Adrenal gland (tissue), 5 donors: ENCODE measurements around the gene TRPM4.

Experiments used
- POLR2A ChIP-seq, 2 donors: fragments of 450-650 bp; IDR thresholded peaks; one replicate each; pipeline ENCODE4 v1.6.1; 2017; ENCODE audit warnings: antibody characterized with exemption in 2 of 2, mild to moderate bottlenecking in 2 of 2, moderate library complexity in 1 of 2
- TF ChIP-seq, protein P1 (sequence below), 6 experiments: fragments of 450-650 bp in 4 of 6; fragments of 200-600 bp in 2 of 6; sonication (generic) in 1 of 6; IDR thresholded peaks; 1 replicate in 5 of 6; 2 replicates in 1 of 6; pipeline versions ENCODE4 v1.5.1 to v1.8.0; 2016 to 2021; ENCODE audit warnings: antibody characterized with exemption in 6 of 6, mild to moderate bottlenecking in 2 of 6, moderate library complexity in 1 of 6
- donor health status: DM: no; HTN: no; CAD: no.

DNA sequence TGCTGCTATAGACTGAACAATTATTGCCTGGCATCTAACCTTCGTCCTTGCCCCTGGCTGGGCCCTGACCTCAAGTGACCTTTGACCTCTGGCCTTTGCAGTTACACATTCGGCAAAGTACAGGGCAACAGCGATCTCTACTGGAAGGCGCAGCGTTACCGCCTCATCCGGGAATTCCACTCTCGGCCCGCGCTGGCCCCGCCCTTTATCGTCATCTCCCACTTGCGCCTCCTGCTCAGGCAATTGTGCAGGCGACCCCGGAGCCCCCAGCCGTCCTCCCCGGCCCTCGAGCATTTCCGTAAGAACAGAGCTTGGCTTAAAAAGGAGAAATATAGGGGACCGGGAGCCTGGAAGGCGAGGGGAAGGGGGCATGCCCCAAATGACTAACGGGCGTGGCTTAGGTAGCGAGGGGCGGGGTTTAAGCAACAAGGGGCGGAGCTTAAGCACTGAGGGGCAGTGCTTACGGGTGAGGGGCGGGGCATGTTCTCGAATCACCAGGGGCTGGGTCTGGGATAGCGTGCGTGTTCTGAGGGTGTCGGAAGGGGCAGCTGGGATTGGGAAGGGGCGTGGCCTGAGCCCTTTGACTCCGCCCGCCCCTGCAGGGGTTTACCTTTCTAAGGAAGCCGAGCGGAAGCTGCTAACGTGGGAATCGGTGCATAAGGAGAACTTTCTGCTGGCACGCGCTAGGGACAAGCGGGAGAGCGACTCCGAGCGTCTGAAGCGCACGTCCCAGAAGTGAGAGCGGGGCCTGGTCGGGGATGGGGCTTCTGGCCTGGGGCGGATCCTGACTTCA is 52.7 kb downstream of the TRPM4 start:
- TF ChIP-seq, protein P1, sequence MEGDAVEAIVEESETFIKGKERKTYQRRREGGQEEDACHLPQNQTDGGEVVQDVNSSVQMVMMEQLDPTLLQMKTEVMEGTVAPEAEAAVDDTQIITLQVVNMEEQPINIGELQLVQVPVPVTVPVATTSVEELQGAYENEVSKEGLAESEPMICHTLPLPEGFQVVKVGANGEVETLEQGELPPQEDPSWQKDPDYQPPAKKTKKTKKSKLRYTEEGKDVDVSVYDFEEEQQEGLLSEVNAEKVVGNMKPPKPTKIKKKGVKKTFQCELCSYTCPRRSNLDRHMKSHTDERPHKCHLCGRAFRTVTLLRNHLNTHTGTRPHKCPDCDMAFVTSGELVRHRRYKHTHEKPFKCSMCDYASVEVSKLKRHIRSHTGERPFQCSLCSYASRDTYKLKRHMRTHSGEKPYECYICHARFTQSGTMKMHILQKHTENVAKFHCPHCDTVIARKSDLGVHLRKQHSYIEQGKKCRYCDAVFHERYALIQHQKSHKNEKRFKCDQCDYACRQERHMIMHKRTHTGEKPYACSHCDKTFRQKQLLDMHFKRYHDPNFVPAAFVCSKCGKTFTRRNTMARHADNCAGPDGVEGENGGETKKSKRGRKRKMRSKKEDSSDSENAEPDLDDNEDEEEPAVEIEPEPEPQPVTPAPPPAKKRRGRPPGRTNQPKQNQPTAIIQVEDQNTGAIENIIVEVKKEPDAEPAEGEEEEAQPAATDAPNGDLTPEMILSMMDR (IDR thresholded peaks at IDR 0.05) = peak in 2 of 6 experiments; percentile 4 to 6
- no peak for TF ChIP-seq POLR2A (IDR thresholded peaks at IDR 0.05)
